T-helper 22 cell (primary cell): ENCODE measurements around the gene DGCR2.
"Not testable (repeated sequence)": the region's sequence is repeated elsewhere in the genome, so short reads cannot be mapped to it uniquely, and the experiment has no call there.

Source experiments
- DNase-seq: peaks from one replicate; pipeline ENCODE4 v3.0.0-alpha.2; 2020; ENCODE audit warnings: low read depth

The DGCR2 gene

DNA sequence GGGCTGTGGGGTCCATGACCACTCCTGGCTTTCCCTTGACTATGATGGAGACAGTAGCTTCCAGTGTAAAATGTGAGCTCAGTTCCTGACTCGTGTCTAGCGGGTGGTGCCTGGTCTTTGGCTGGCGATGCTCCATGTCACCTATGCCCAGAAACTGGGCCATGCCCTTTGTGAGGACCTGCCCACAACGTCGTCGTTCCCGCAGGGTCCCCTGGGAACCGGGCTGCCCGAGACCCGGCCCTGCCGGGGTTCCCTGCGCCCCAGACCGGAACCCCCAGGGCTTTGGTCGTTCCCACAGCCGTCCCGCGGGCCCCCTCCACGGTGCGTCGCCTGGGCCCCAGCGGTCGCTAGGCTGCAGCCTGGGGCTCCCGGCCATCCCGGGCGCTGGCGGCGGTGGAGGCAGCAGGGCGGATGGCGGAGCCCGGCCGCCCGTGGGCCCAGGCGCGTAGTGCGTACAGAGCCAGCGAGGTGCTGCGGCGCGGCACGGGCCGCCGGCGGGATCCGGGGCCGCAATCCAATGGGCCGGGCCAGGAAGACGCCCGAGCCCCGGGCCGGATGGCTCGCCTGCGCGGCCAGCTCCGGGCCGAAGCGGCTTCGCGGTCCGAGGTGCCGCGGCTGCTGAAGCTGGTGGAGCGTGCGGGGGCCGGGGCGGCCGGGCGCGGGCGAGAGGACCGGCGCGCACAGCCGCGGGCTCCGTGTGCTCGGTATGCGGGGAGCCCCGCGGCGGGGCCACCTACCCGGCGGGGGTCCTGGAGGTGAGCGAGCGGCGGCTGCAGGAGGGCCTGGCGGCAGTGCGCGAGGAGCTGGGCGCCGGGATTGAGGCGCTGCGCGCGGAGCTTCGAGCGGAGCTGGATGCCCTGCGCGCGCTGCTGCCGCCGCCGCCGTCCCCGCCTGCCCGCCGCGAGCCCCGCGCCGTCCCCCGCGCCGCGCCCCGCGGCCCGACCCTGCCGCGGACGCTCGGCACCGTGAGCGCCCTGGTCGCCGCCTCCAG lies 92.8 kb downstream of the DGCR2 start:
- DNase-seq: not testable (repeated sequence)

DNA sequence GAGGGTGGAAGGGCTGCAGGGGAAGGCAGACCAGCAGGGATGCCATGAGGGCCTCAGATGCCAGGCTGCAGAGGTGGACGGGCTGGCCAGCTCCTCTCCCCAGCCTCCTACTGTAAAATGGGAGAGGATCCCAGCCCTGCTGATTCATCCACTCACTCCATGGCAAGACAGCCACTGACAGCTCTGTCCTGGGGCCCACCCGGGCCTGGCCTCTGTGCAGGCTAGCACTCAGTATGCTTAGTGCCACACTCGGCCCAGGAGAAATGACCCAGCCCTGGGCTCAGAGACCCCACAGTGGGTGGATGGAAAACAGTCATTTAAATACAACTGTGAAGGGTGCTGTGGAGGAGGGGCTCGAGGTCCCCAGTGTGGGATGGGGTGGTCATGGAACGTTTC lies 94.2 kb downstream of the DGCR2 start:
- not testable (repeated sequence) for DNase-seq

GRCh38 chr22:19027371-19028059 lies 94.7 kb downstream of the DGCR2 start:
- not testable (repeated sequence) for DNase-seq

DNA sequence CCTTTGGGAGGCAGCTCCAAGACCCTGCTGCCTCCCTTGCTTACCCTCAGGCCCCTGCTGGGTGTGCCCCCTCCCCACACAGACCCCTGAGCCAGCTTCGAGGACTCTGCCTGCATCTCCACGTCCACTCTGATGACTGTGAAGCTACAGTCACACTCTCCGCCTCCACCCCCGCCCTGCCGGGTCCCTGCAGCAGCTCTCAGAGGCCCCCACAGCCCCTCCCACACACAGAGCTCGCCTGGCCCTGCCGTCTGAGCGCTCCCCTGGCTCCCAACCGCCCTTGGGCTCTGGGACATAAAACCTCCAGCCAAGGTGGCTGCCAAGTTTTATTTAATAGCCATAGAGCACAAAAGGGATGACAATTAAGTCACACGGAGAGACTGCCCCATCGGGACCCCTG lies 96.1 kb downstream of the DGCR2 start:
- DNase-seq: not testable (repeated sequence)

DNA sequence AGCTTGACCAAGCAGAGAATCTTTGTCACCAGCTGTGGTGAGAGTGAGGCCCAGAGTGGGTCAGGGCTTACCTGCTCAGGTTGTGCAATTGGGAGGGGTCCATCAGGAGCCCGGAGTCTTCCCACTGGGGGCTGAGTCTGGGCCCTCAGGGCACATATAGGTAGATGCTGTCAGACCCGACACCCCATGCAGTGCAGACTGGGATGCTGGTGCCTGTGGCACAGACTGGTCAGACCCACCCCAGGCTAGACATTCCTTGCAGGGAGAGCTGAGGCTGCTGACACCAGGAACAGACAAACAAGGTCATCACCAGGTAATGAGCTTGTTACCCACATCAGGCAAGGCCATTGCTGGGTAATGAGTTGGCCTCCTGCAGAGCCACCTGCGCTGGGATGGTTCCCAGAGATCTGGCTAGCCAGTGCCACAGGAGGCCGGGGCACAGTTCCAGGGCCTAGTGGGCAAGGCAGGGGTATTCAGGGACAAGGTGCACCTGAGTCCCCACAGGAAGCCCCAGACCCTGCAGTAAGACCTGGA lies 97.2 kb downstream of the DGCR2 start:
- DNase-seq: not testable (repeated sequence)

DNA sequence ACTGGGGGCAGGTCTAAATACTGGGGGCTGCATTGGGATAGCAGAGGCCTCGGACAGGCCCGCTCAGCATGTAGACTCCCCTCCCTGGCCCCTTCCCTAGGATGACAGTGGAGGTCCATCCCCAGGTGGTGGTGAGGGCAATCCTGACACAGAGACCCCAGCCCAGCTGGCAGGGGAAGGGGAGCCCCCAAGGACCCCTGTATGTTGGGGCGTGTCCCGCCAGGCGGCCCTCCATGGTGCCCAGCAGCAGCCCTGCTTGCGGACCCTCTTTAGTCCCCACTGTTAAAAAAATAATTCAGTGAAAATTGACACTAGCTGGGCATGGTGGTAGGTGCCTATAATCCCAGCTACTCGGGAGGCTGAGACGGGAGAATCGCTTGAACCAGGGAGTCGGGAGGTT lies 98.3 kb downstream of the DGCR2 start:
- not testable (repeated sequence) for DNase-seq

DNA sequence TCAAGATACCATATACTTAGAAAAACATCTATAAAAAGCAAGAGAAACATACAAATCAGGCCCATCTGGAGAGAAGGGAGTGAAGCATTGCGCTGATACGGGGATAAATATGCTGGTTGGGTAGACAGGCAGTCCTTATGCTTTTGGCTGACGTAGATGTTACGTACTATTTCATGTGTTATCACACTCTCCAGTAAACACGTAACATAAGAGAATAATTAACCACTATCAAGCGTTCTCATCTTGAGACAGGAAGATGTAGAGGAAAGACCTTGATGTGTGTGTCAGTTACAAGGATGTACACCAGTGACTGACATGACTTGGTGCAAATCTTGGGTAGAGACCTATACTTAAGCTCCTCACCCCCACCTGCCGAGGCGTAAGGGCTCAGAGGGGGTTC lies 99.5 kb downstream of the DGCR2 start:
- DNase-seq: no peak

- DNase-seq: no peak
Observed at GRCh38 chr22:19019679-19020032, 102.6 kb downstream of the DGCR2 start.

DNA sequence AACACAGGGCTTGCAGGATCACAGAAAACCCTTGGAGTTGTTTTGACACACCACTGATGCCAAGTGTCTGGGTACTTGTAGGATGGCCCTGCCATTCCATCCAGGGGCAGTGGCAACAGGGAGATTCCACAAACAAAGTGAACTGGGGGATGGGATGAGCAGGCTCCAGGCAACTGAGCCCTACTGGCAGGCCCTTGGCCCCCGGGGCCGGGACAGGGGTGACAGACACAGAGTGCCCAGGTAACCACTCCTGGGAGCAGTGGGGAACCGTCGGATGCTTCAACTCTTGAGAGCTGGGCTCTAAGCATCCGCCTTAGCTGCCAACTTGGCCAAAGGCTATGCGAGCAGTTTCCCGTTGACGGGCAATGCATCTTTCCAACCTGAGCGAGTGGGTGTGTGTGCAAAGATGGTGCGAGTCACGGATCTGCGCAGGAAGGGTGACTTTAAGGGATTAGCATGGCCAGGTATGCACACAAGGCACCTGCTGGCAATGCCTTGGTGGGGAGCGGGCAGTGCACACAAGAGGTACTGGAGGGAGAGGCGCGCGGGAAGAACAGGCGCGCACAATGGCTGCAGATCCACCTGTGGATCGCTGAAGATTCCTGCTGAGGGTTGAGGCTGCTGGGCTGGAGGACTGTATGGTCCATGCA lies 103.1 kb downstream of the DGCR2 start:
- DNase-seq: no peak

DNA sequence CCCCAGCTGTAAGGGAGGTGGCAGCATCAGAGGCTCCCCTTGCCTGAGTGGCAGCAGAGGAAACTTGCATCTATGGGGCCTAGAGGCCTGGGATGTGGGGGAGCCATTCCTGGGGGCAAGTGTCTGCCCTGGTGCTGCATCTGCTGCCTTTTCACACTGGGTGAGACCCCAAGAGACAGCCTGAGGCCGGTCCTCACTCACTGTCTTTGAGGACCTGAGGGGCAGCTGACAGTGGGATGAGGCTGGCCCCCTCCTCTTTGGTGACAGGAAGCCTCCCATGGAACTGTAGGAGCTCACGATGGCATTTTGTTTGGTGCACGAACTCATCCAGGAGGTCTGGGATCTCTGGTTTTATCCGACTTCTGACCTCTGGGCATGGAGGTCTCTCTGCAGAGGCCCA lies 104.0 kb downstream of the DGCR2 start:
- DNase-seq: no peak

DNA sequence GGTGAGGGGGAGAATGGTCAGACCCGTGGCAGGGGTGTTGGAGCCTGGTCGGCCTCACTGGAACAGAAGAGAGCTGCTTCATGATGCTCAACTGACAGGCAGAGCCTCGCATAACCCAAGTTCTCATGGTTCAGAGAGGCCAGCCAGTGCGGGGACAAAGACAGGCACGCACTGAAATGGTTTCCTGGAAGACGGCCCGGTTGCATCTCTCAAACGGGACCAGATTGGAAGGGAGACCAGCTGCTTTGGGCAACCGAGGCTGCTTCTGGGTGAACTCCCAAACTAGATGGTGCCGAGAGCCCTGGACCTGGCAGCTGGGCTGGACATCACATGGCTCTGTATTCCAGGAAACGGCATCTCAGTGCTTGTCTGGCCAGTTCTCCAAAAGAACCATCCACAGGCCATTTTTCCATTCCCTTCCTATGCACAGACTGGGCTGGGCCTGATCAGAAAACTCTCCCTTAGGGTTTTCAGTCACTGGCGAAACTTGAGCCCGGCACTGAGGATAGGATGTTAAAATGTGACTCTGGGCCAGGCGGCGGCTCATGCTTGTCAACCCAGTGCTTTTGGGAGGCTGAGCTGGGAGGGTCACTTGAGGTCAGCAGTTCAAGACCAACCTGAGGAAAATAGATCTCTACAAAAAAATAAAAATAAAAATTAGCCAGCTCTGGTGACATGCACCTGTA lies 106.0 kb downstream of the DGCR2 start:
- DNase-seq: no peak

DNA sequence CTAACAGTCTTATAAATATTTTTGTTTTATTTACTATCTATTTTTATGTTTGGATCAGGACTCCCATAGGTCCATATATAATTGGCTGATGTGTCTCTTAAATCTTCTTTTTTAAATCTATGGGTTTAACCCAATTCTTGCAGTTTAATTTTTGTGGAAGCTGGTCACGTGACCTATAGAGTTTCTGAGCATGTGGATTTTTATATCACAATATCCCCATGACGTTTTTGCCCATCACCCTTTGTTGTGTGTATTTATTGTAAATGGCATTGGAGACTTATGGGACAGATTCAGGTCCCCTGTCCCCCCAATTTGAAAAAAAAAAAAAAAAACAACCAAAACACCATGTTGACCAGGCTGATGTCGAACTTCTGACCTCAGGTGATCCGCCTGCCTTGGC lies 107.3 kb downstream of the DGCR2 start:
- DNase-seq: no peak

GRCh38 chr22:19013881-19014598 lies 108.2 kb downstream of the DGCR2 start:
- not testable (repeated sequence) for DNase-seq

DNA sequence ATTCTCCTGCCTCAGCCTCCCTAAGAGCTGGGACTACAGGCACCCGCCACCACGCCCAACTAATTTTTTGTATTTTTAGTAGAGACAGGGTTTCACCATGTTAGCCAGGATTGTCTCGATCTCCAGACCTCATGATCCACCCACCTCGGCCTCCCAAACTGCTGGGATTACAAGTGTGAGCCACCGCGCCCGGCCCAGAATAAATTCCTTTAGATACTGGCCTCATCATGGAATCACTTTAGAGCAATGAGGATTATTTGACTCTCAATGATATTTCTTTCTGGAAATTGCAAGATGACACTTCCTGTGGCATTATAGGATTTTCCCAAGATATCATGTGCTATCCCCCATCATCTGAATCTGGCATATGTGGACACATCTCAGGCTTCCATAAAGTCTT lies 108.8 kb downstream of the DGCR2 start:
- DNase-seq: not testable (repeated sequence)

DNA sequence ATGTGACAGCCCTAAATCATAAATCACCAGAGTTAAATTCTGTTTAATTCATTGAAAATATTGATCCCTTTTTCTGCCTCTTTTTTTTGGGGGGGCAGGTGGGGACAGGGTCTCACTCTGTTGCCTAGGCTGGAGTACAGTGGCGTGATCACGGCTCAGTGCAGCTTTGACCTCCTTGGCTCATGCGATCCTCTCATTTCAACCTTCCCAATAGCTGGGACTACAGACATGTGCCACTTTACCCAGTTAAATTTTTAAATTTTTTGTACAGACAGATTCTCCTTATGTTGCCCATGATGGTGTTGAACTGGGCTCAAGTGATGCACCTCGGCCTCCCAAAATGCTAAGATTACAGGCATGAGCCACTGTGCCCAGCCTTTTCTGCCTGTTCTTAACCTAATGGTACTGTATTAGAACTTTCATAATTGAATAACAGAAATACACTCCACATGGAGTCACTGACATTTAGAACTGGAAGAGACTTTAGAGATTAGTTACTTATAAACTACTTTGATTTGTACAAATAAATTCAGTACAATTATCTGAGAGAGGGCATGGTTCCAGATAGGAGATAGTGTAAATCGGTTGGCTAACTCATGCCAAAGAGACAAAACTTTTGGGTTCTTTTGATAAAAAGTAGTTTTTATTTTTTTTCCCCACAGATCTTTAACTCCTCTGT lies 109.8 kb downstream of the DGCR2 start:
- no peak for DNase-seq

GRCh38 chr22:19011611-19012010 lies 110.6 kb downstream of the DGCR2 start:
- DNase-seq: not testable (repeated sequence)

DNA sequence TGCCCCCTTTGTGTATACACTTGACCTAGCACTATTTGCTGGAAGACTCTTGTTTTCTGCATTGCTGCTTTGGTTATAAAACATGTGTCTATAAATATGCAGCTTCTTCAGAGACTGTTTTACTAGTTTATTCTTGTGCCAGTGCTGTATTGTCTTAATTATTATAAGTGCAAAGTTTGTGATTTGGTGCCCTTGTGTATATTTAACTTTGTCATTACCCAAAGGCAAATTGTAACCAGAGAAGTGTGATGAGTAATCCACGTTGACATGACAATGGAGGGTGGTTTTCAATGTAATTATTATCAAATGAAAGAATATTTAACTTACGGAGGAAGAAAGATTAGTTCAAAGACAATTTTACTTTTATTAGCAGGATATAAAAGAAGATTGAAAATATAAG lies 111.1 kb downstream of the DGCR2 start:
- no peak for DNase-seq

GRCh38 chr22:19005905-19006304 lies 116.3 kb downstream of the DGCR2 start:
- DNase-seq: no peak

DNA sequence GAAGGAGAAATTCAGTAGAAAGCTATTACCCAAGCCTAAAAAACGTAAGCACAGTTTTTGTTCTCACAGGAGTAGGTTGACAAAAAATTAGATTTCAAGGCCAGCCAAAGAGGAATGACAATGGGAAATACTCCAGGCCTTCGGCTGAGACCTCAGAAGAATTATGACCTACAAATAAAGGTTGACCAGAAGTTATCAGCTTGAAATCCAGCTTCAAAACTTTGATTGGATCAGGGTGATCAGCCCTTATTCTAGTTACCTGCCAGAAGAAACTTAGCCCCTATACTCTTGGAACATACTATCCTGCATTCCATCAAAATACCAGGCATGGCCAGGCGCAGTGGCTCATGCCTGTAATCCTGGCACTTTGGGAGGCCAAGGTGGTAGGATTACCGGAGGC lies 117.7 kb downstream of the DGCR2 start:
- no peak for DNase-seq

- no peak for DNase-seq
Observed at GRCh38 chr22:19003508-19003907, 118.7 kb downstream of the DGCR2 start.

- DNase-seq: no peak
Observed at GRCh38 chr22:19002684-19003038, 119.6 kb downstream of the DGCR2 start.
